ENCODE data around the gene QRFP.

GRCh38 chr9:130872093-130872492 lies 24.5 kb downstream of the QRFP start:
- TF ChIP-seq CTCF (IDR thresholded peaks at IDR 0.05; ENCODE audit: insufficient read depth, low read length, poor library complexity, severe bottlenecking) (no peak), EZH2phosphoT487 (conservative IDR thresholded peaks at IDR 0.05; ENCODE audit: low read length) (no peak)

All from SU-DHL-6 (cell line).